GM12872 (cell line): ENCODE data around the gene AHNAK2.

Experiments used
- TF ChIP-seq, protein P1 (sequence below): IDR thresholded peaks from 3 replicates; pipeline ENCODE4 v1.5.1; 2011; ENCODE audit warnings: low read depth, mild to moderate bottlenecking, low read length, moderate library complexity; ENCODE audit not compliant: insufficient read depth

The AHNAK2 gene

GRCh38 chr14:104935955-104936354, 42.2 kb downstream of the AHNAK2 start:
- TF ChIP-seq, protein P1, sequence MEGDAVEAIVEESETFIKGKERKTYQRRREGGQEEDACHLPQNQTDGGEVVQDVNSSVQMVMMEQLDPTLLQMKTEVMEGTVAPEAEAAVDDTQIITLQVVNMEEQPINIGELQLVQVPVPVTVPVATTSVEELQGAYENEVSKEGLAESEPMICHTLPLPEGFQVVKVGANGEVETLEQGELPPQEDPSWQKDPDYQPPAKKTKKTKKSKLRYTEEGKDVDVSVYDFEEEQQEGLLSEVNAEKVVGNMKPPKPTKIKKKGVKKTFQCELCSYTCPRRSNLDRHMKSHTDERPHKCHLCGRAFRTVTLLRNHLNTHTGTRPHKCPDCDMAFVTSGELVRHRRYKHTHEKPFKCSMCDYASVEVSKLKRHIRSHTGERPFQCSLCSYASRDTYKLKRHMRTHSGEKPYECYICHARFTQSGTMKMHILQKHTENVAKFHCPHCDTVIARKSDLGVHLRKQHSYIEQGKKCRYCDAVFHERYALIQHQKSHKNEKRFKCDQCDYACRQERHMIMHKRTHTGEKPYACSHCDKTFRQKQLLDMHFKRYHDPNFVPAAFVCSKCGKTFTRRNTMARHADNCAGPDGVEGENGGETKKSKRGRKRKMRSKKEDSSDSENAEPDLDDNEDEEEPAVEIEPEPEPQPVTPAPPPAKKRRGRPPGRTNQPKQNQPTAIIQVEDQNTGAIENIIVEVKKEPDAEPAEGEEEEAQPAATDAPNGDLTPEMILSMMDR: no peak

- TF ChIP-seq, protein P1: no peak
Observed at GRCh38 chr14:104935026-104935650, 43.0 kb downstream of the AHNAK2 start.

DNA sequence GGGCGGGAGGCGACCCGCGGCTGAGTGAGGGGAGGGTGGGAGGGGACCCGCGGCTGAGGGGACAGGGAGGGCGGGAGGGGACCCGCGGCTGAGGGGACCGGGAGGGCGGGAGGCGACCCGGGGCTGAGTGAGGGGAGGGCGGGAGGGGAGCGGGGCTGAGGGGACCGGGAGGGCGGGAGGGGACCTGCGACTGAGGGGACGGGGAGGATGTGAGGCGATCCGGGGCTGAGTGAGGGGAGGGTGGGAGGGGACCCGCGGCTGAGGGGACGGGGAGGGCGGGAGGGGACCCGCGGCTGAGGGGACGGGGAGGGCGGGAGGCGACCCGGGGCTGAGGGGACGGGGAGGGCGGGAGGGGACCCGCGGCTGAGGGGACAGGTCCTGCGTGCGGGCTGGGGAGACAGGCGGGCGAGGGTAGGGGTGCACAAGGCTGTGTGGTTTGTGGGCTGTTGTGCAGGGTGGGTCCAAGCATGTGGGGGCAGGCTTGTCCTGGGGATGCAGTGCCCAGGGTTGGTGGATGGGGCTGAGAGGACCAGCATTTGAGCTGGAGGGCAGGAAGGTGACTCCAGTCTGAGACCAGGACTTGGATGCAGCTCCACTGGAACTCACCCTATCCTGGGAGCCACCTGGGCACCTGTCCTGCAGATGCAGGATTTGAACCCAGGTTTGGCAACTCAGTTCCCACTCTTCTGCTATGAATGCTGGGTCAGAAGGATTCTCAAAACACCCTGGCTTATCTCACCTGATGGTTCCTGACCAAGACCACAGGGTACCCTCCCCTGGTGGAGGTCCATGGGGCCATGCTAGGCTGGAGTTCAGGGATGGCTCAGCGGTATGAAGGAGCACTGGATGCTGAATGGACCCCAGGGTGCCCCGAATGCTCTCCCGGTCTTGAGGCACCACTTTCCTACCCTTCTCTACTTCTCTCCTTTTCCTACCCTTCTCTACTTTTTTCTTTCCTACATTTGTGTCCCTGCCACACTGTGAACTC, 44.1 kb downstream of the AHNAK2 start:
- TF ChIP-seq, protein P1: no peak

DNA sequence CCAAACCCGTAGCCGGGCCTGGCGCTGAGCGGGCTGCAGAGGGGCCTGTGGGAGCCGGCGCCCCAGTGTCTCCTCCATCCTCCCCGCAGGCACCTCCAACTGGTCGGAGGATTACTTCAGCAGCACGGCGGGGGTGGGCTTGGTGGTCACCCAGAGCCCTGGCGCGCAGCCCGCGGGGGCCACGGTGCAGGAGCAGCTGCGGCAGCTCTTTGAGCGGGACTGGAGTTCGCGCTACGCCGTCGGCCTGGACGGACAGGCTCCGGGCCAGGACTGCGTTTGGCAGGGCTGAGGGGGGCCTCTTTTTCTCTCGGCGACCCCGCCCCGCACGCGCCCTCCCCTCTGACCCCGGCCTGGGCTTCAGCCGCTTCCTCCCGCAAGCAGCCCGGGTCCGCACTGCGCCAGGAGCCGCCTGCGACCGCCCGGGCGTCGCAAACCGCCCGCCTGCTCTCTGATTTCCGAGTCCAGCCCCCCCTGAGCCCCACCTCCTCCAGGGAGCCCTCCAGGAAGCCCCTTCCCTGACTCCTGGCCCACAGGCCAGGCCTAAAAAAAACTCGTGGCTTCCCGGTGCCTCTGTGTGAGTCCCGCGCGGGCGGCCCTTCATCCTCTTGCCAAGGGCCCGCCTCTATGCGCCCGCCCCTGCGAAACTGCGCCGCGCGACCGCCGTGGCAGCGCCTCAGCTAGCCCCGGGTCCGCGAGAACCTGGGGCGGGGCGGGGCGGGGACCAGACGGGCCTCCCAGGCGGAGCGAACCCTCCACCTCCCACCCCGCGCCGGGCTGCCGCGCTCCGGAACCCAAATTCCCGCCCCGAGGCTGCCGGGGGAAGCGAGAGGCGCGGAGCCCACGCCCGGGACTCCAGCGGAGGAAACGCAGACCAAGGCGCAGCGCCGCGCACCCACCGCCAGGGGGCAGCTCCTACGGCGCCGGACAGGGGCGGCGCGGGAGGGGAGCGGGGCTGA, 45.2 kb downstream of the AHNAK2 start:
- TF ChIP-seq, protein P1: peak; percentile 71

DNA sequence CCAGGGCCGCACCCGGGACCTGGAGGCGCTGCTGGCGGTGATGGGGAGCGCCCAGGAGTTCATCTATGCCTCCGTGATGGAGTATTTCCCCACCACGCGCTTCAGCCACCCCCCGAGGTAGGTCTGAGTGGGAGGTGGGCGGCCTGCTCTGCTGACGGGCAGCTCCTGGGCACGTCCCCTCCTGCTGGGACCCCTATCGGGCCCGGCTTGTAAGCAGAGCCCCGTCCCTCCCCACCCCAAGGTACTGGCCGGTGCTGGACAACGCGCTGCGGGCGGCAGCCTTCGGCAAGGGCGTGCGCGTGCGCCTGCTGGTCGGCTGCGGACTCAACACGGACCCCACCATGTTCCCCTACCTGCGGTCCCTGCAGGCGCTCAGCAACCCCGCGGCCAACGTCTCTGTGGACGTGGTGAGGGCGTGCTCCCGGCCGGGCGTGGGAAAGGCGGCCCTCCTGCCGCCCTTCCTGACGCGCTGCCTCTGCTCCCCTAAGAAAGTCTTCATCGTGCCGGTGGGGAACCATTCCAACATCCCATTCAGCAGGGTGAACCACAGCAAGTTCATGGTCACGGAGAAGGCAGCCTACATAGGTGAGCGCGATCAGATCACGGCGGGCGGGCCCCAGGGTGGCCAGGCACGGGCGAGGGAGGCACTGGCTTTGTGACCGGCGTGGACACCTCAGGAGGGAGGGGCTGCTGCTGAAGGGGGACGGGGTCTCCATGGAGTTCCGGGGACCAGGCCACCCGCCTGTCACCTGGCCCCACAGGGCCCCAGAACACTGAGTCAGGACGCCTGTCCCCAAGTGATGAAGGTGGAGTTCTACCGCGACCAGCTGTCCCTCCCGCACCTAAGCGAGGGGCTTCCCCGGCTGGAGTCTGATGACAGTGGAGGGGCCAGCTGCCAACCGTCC, 46.2 kb downstream of the AHNAK2 start:
- TF ChIP-seq, protein P1: no peak

DNA sequence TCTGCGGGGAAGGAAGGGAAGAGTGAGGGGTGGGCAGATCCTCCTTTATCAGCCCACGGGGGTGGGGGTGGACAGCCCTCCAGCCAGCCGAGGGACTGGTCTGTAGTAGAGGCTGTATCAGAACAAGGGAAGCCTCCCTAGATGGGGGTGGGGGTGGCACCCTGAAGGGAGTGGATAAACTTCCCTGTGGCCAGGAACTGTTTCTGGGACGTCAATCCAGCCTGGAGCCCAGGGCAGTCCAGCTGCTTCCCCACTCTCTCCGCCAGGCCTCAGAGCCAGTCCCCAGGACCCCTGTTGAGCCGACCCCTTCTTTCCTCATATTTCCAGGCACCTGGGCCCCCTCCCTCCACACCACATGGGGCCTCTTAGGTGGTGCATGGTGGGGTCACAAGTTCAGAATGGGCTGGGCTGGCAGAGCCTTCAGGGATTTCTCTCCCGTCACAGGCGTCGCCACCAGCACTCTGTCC, 46.8 kb downstream of the AHNAK2 start:
- TF ChIP-seq, protein P1: no peak
